MM.1S (cell line): ENCODE measurements around the gene CDA.

Experiments
- DNase-seq: peaks from one replicate; pipeline ENCODE4 v3.0.0-alpha.2; 2015
- H2AFZ ChIP-seq: fragments of 300-600 bp; sonication (generic); 2 replicates; pipeline ENCODE4 v1.6.0; 2016; ENCODE audit warnings: antibody characterized with exemption, low read length
- H3F3A ChIP-seq: fragments of 300-600 bp; sonication (generic); 2 replicates; pipeline ENCODE4 v1.6.1; 2016; ENCODE audit warnings: mild to moderate bottlenecking, antibody characterized with exemption, low read length, moderate library complexity, mixed read lengths; ENCODE audit not compliant: insufficient read depth
- H3K27ac ChIP-seq: fragments of 300-600 bp; sonication (generic); 2 replicates; pipeline ENCODE4 v1.5.1; 2016; ENCODE audit warnings: mild to moderate bottlenecking, low read length
- H3K27me3 ChIP-seq: fragments of 300-600 bp; sonication (generic); replicated peaks from 2 replicates; pipeline ENCODE4 v1.6.0; 2016; ENCODE audit warnings: low read length; ENCODE audit not compliant: insufficient read depth
- H3K36me3 ChIP-seq: fragments of 300-600 bp; sonication (generic); replicated peaks from 2 replicates; pipeline ENCODE4 v1.6.1; 2016; ENCODE audit warnings: mild to moderate bottlenecking, low read length, mixed read lengths; ENCODE audit not compliant: insufficient read depth
- H3K4me1 ChIP-seq: fragments of 300-600 bp; sonication (generic); 2 replicates; pipeline ENCODE4 v1.6.1; 2016; ENCODE audit warnings: low read length, mixed read lengths
- H3K4me2 ChIP-seq: fragments of 300-600 bp; sonication (generic); 2 replicates; pipeline ENCODE4 v1.6.0; 2016; ENCODE audit warnings: low read depth, low read length
- H3K4me3 ChIP-seq: fragments of 300-600 bp; sonication (generic); 2 replicates; pipeline ENCODE4 v1.5.1; 2016; ENCODE audit warnings: low read length, mixed read lengths
- H3K79me2 ChIP-seq: fragments of 300-600 bp; sonication (generic); 2 replicates; pipeline ENCODE4 v1.6.1; 2016; ENCODE audit warnings: mixed run types, low read length, mixed read lengths
- H3K9ac ChIP-seq: fragments of 300-600 bp; sonication (generic); 2 replicates; pipeline ENCODE4 v1.6.1; 2016; ENCODE audit warnings: low read length, mixed read lengths
- H3K9me2 ChIP-seq: fragments of 300-600 bp; sonication (generic); replicated peaks from 2 replicates; pipeline ENCODE4 v1.6.1; 2016; ENCODE audit warnings: mild to moderate bottlenecking, low read length, mixed read lengths; ENCODE audit not compliant: insufficient read depth
- H3K9me3 ChIP-seq: fragments of 300-600 bp; sonication (generic); replicated peaks from 2 replicates; pipeline ENCODE4 v1.6.1; 2016; ENCODE audit warnings: mild to moderate bottlenecking, low read length, mixed read lengths; ENCODE audit not compliant: insufficient read depth
- H4K20me1 ChIP-seq: fragments of 300-600 bp; sonication (generic); 2 replicates; pipeline ENCODE4 v1.6.1; 2016; ENCODE audit warnings: mild to moderate bottlenecking, low read length, moderate library complexity, mixed read lengths; ENCODE audit not compliant: insufficient read depth
- EZH2 ChIP-seq: fragments of 300-600 bp; sonication (generic); optimal IDR thresholded peaks from 2 replicates; pipeline ENCODE3; 2017; ENCODE audit warnings: low read depth, mild to moderate bottlenecking, antibody characterized with exemption, low read length, mixed read lengths
- EZH2phosphoT487 ChIP-seq: fragments of 300-600 bp; sonication (generic); IDR thresholded peaks from 2 replicates; pipeline ENCODE4 v1.6.1; 2018; ENCODE audit warnings: antibody characterized with exemption, low read length
- TF ChIP-seq, protein P1 (sequence below): fragments of 300-600 bp; sonication (generic); IDR thresholded peaks from 2 replicates; pipeline ENCODE4 v1.5.1; 2016; ENCODE audit warnings: antibody characterized with exemption, low read length, mixed read lengths

The CDA gene

DNA sequence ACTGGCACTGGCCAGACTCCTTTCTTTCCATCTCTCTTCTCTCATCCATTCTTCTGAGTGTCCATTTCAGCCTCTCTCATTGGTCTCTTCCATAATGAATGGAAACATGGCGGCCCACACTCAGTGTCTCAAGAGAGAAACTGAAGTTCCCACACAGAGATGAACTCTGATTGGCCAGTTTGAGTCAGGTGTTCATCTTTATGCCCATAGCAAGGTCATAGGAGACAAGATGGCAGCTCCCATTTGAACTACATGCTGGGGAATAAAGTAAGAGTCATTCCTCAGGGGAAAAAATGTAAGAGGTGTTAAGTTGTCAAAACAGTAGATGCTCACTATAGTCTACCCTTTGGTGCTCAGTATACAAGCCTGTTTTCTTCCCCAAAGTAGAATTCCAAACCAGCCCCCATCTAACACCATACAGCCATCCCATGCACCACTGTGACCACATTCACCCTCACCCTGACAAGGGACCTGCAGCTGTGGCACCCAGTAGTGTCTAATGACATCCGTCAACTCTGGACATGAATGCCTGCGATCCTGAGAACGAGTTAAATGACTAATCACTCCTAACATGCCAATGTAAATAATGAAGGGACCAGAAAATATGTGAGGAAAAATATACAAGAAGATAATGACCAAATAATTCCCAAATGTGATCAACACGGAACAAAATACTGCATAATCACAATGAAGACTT is 12.4 kb downstream of the CDA start:
- Histone ChIP-seq H3K4me1 (no peaks in the 10 kb centered on the region), H2AFZ (no peak overlapping the region), H3K79me2 (no peaks in the 10 kb centered on the region), H3F3A (no peaks in the 10 kb centered on the region), H3K9me2 (no peaks in the 10 kb centered on the region), H3K4me3 (no peak overlapping the region), H4K20me1 (0 out of 2 replicates have a peak, but pooled peaks cover 2% of the 10 kb centered on the region), H3K9ac (no peak overlapping the region), H3K27me3 (peaks cover 21% of the 10 kb centered on the region; the same call in 1 of the 2 replicates), H3K4me2 (no peak overlapping the region), H3K27ac (no peak overlapping the region), H3K9me3 (no peaks in the 10 kb centered on the region), H3K36me3 (no peaks in the 10 kb centered on the region)
- no peak for DNase-seq
- TF ChIP-seq EZH2 (no peak), EZH2phosphoT487 (no peak)
- TF ChIP-seq, protein P1, sequence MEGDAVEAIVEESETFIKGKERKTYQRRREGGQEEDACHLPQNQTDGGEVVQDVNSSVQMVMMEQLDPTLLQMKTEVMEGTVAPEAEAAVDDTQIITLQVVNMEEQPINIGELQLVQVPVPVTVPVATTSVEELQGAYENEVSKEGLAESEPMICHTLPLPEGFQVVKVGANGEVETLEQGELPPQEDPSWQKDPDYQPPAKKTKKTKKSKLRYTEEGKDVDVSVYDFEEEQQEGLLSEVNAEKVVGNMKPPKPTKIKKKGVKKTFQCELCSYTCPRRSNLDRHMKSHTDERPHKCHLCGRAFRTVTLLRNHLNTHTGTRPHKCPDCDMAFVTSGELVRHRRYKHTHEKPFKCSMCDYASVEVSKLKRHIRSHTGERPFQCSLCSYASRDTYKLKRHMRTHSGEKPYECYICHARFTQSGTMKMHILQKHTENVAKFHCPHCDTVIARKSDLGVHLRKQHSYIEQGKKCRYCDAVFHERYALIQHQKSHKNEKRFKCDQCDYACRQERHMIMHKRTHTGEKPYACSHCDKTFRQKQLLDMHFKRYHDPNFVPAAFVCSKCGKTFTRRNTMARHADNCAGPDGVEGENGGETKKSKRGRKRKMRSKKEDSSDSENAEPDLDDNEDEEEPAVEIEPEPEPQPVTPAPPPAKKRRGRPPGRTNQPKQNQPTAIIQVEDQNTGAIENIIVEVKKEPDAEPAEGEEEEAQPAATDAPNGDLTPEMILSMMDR, result no peak

DNA sequence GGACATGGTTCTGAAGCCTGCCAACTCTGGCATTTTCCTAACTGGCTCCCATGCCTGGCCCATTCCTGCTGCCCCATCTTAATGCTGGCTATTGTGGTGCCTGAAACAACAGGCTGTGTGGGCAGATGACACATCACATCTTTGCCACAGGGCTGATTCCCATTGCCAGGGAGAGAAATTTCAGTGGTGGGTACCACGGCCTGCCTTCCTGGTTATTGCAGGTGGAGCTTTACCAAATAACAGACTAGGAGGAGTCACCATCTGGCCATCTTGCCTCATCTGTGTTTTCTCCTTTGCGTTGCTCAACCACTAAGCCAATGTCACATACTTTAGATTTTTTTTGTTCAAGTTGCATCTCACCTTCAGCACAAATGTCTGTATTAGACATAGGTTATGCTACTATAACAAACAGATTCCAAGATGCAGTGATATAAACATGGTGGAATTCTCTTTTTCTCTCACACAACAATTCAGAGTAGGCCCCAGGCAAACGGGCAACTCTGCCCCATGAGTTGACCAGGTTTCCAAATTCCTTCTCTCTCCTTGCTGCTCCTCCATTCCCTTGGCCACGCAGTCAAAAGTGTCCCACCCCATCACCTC is 14.1 kb downstream of the CDA start:
- no peak overlapping the region for H2AFZ ChIP-seq

DNA sequence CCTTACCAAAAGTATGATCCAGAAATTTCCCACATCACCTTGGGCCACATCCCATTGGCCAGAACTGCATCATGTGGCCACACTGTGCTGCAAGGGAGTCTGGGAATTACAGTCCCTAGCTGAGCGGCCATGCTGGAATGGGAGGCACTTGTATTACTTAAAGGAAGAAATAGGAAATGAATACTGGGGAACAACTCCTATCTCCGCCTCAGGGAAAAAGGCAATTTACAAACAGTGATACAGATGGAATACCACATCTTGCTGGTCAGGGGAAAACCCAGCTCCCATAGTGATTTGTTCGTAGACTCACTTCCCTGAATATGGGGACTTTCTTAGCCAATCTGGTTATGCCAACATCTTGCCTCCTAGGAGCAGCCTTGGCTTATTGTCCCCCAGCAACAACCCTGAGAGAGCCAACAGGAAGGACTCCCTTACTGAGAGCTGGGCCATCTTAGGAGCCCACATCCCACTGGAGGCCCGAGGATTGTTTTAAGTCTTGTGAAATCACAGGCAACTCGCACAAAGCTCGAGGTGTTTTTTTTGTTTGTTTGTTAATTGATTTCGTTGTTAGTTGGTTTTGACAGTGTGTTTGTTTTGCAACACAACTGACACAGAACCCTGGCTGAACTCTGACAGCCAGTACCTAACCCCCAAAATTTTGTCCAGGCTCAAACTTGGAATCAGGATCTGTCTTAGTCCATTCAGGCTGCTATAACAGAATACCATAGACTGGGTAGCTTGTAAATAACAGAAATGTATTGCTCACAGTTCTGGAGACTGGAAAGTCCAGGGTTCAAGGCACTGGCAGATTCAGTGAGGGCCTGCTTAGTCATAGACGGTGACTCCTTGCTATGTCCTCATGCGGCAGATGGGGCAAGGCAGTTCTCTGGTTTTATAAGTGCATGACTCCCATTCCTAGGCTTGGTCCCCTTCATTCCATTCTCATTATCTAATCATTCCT is 14.9 kb downstream of the CDA start:
- no peak overlapping the region for H3K4me2 ChIP-seq
- TF ChIP-seq EZH2, result no peak
- TF ChIP-seq, protein P1, result no peak
- TF ChIP-seq EZH2phosphoT487, result no peak
- H3K27ac ChIP-seq, result no peak overlapping the region
- no peak for DNase-seq
- H3K9me3 ChIP-seq, result no peaks in the 10 kb centered on the region
- H3K79me2 ChIP-seq, result no peaks in the 10 kb centered on the region
- no peak overlapping the region for H2AFZ ChIP-seq
- H4K20me1 ChIP-seq, result 0 out of 2 replicates have a peak, but pooled peaks cover 2% of the 10 kb centered on the region
- H3K9me2 ChIP-seq, result no peaks in the 10 kb centered on the region
- H3K27me3 ChIP-seq, result peaks cover 27% of the 10 kb centered on the region
- no peaks in the 10 kb centered on the region for H3F3A ChIP-seq
- H3K36me3 ChIP-seq, result no peaks in the 10 kb centered on the region
- no peaks in the 10 kb centered on the region for H3K4me1 ChIP-seq
- H3K9ac ChIP-seq, result no peak overlapping the region
- H3K4me3 ChIP-seq, result no peak overlapping the region

More for the DNA sequence above, 14.1 kb downstream of the CDA start:
- Histone ChIP-seq H3K36me3 (no peaks in the 10 kb centered on the region), H3K9ac (no peak overlapping the region), H4K20me1 (0 out of 2 replicates have a peak, but pooled peaks cover 2% of the 10 kb centered on the region), H3K27me3 (peaks cover 32% of the 10 kb centered on the region), H3K4me2 (no peak overlapping the region), H3K4me3 (no peak overlapping the region), H3F3A (no peaks in the 10 kb centered on the region), H3K27ac (no peak overlapping the region), H3K4me1 (no peaks in the 10 kb centered on the region), H3K79me2 (no peaks in the 10 kb centered on the region), H3K9me3 (no peaks in the 10 kb centered on the region), H3K9me2 (no peaks in the 10 kb centered on the region)
- no peak for DNase-seq
- TF ChIP-seq EZH2phosphoT487 (no peak), EZH2 (no peak)
- TF ChIP-seq, protein P1, result no peak
